GM13976 (cell line): ENCODE results near the gene STK26.

ENCODE experiments used
- DNase-seq: peaks from one replicate; pipeline ENCODE4 v3.0.0; 2012; ENCODE audit warnings: low spot score
- CTCF ChIP-seq: IDR thresholded peaks from 2 replicates; pipeline ENCODE4 v1.5.1; 2012; ENCODE audit warnings: borderline replicate concordance, mild to moderate bottlenecking; ENCODE audit not compliant: insufficient read depth; ENCODE audit errors: extremely low read depth, missing control alignments, control extremely low read depth
- in situ Hi-C: fragments of 300-500 bp; cut with MboI; formaldehyde crosslinking; loops from one replicate; pipeline ENCODE4 v1.12.0; 2022; ENCODE audit warnings: low sequenced_read_pairs, mixed read lengths, inconsistent platforms; ENCODE audit not compliant: unreplicated experiment

STK26 gene

GRCh38 chrX:132119821-132120515 lies 96.9 kb downstream of the STK26 start:
- in situ Hi-C loops: no loop called here
- TF ChIP-seq CTCF: no peak
- DNase-seq: no peak

GRCh38 chrX:132120913-132121312 lies 97.8 kb downstream of the STK26 start:
- in situ Hi-C loops: no loop called here
- DNase-seq: no peak
- TF ChIP-seq CTCF: no peak
